ENCODE data around the gene RNF31.

RNF31 gene

GRCh38 chr14:24138396-24139271 is 8.7 kb upstream of the RNF31 start:
- no peak for DNase-seq

GRCh38 chr14:24139272-24139934 is 7.9 kb upstream of the RNF31 start:
- no peak for DNase-seq

- DNase-seq: peak; percentile 98
Observed at GRCh38 chr14:24141097-24141880, 6.0 kb upstream of the RNF31 start, which contains the start of gene EMC9. Gene EMC9 (minus strand): TSS chr14:24141591. CDS start chr14:24141304, 287 bp downstream.

- no peak for DNase-seq
Observed at GRCh38 chr14:24143511-24143910, 3.8 kb upstream of the RNF31 start.

GRCh38 chr14:24144451-24144850 is 2.8 kb upstream of the RNF31 start:
- no peak for DNase-seq

- no peak for DNase-seq
Observed at GRCh38 chr14:24145219-24145618, 2.1 kb upstream of the RNF31 start.

GRCh38 chr14:24145690-24146452 is 1.4 kb upstream of the RNF31 start:
- no peak for DNase-seq

- DNase-seq: peak; percentile 96
Observed at GRCh38 chr14:24146453-24146977, 783 bp upstream of the RNF31 start, which contains the start of gene PSME2. Gene PSME2 (minus strand): TSS chr14:24146610. CDS start chr14:24146581, 29 bp downstream.

- DNase-seq: no peak
Observed at GRCh38 chr14:24147761-24148428, 597 bp downstream of the RNF31 start.

- no peak for DNase-seq
Observed at GRCh38 chr14:24149302-24149969, 2.1 kb downstream of the RNF31 start.

- DNase-seq: no peak
Observed at GRCh38 chr14:24150061-24150460, 2.8 kb downstream of the RNF31 start.

- DNase-seq: no peak
Observed at GRCh38 chr14:24150567-24150966, 3.3 kb downstream of the RNF31 start.

- no peak for DNase-seq
Observed at GRCh38 chr14:24150993-24151392, 3.7 kb downstream of the RNF31 start.

- DNase-seq: no peak
Observed at GRCh38 chr14:24151404-24152080, 4.2 kb downstream of the RNF31 start.

GRCh38 chr14:24155100-24155499 is 7.8 kb downstream of the RNF31 start:
- no peak for DNase-seq

GRCh38 chr14:24156840-24157239 is 9.5 kb downstream of the RNF31 start:
- no peak for DNase-seq

GRCh38 chr14:24157331-24157730 is 10.0 kb downstream of the RNF31 start:
- no peak for DNase-seq

GRCh38 chr14:24159777-24160498 is 12.6 kb downstream of the RNF31 start:
- no peak for DNase-seq

- DNase-seq: no peak
Observed at GRCh38 chr14:24160499-24160849, 13.2 kb downstream of the RNF31 start.
